Uterus (tissue), 4 donors: ENCODE data around the gene KIF1B. TPM values are rescaled to one million over a fixed set of nuclear protein-coding genes. Genes with fewer than 3 reads are reported as not detected.

ENCODE experiments used
- DNase-seq, 2 donors: peaks; one replicate each; pipeline ENCODE4 v3.0.0-alpha.2; 2019 to 2020
- H3K27ac ChIP-seq, 2 donors: fragments of 200-600 bp; sonication (generic); 1 replicate in 1 of 2; 2 replicates in 1 of 2; pipeline ENCODE4 v1.5.1; 2016 to 2018
- H3K27me3 ChIP-seq, 2 donors: fragments of 200-600 bp; sonication (generic); one replicate each; pipeline ENCODE4 v1.5.1; 2018 to 2019; ENCODE audit warnings: control low read depth in 1 of 2
- H3K36me3 ChIP-seq, 2 donors: fragments of 200-600 bp; sonication (generic); one replicate each; pipeline ENCODE4 v1.5.1; 2019; ENCODE audit warnings: control low read depth in 1 of 2
- H3K4me1 ChIP-seq, 2 donors: fragments of 200-600 bp; sonication (generic); one replicate each; pipeline ENCODE4 v1.5.1; 2018 to 2019; ENCODE audit warnings: control low read depth in 1 of 2
- H3K4me3 ChIP-seq, 2 donors: fragments of 200-600 bp; sonication (generic); 1 replicate in 1 of 2; 2 replicates in 1 of 2; pipeline ENCODE4 v1.5.1; 2018 to 2019; ENCODE audit warnings: mild to moderate bottlenecking in 1 of 2
- H3K9me3 ChIP-seq, 2 donors: fragments of 200-600 bp; sonication (generic); one replicate each; pipeline ENCODE4 v1.5.1; 2019; ENCODE audit warnings: control low read depth in 1 of 2
- CTCF ChIP-seq, 4 experiments: fragments of 200-600 bp in 2 of 4; fragments of 450-650 bp in 2 of 4; sonication (generic) in 2 of 4; IDR thresholded peaks; one replicate each; pipeline ENCODE4 v1.5.1; 2016 to 2019; ENCODE audit warnings: antibody characterized with exemption in 4 of 4, mild to moderate bottlenecking in 2 of 4, moderate library complexity in 1 of 4
- POLR2A ChIP-seq, 2 donors: fragments of 450-650 bp; IDR thresholded peaks; one replicate each; pipeline ENCODE4 v1.6.1; 2016; ENCODE audit warnings: antibody characterized with exemption in 2 of 2, mild to moderate bottlenecking in 1 of 2, moderate library complexity in 1 of 2
- intact Hi-C: fragments of 100-400 bp; cut with DNase I; formaldehyde crosslinking; loops from one replicate; pipeline ENCODE4 v1.15.1; 2023; ENCODE audit warnings: low total_unique reads
- total RNA-seq, 4 donors: library from RNA; depleted of rRNA in 3 of 4; stranded (reverse); fragments of >200 nt in 3 of 4; gene quantifications; one replicate each; pipeline versions ENCODE4 v1.1.0 to v1.2.4, GENCODE V29; 2014 to 2023
- donor health status: DM: yes; HTN: yes; CAD: no.

KIF1B gene
- total RNA-seq, 4 donors from 2014 or later: 26.4 to 89.6 (median 45.1) TPM

GRCh38 chr1:10338611-10339010 is 128.2 kb downstream of the KIF1B start:
- H3K4me3 ChIP-seq: no peak overlapping the region
- H3K36me3 ChIP-seq: no peaks in the 10 kb centered on the region
- H3K4me1 ChIP-seq: no peaks in the 10 kb centered on the region
- no peaks in the 10 kb centered on the region for H3K9me3 ChIP-seq
- H3K27ac ChIP-seq: no peak overlapping the region
- intact Hi-C loops: no loop called here
- TF ChIP-seq POLR2A (IDR thresholded peaks at IDR 0.05): no peak
- no peak for TF ChIP-seq CTCF (IDR thresholded peaks at IDR 0.05)
- no peaks in the 10 kb centered on the region for H3K27me3 ChIP-seq
- DNase-seq: no peak

- no peak for DNase-seq
- intact Hi-C loops: no loop called here
- Histone ChIP-seq H3K4me1 (no peaks in the 10 kb centered on the region), H3K36me3 (no peaks in the 10 kb centered on the region), H3K9me3 (no peaks in the 10 kb centered on the region), H3K27ac (no peak overlapping the region), H3K27me3 (no peaks in the 10 kb centered on the region), H3K4me3 (no peak overlapping the region)
- no peak for TF ChIP-seq CTCF (IDR thresholded peaks at IDR 0.05)
- TF ChIP-seq POLR2A (IDR thresholded peaks at IDR 0.05): no peak
Observed at GRCh38 chr1:10339036-10339567, 128.7 kb downstream of the KIF1B start.

GRCh38 chr1:10339815-10340214 is 129.4 kb downstream of the KIF1B start:
- H3K27me3 ChIP-seq: no peaks in the 10 kb centered on the region
- peak in 1 of 2 donors; percentile 24 for DNase-seq
- no peak overlapping the region for H3K27ac ChIP-seq
- no peaks in the 10 kb centered on the region for H3K36me3 ChIP-seq
- intact Hi-C loops: no loop called here
- H3K4me1 ChIP-seq: no peaks in the 10 kb centered on the region
- no peaks in the 10 kb centered on the region for H3K9me3 ChIP-seq
- TF ChIP-seq POLR2A (IDR thresholded peaks at IDR 0.05): no peak
- no peak for TF ChIP-seq CTCF (IDR thresholded peaks at IDR 0.05)
- H3K4me3 ChIP-seq: no peak overlapping the region

- Histone ChIP-seq H3K4me3 (no peak overlapping the region), H3K36me3 (no peaks in the 10 kb centered on the region), H3K27me3 (no peaks in the 10 kb centered on the region), H3K27ac (no peak overlapping the region), H3K4me1 (no peaks in the 10 kb centered on the region), H3K9me3 (no peaks in the 10 kb centered on the region)
- TF ChIP-seq CTCF (IDR thresholded peaks at IDR 0.05): no peak
- no peak for TF ChIP-seq POLR2A (IDR thresholded peaks at IDR 0.05)
- DNase-seq: no peak
- intact Hi-C loops: no loop called here
Observed at GRCh38 chr1:10340930-10341590, 130.7 kb downstream of the KIF1B start.

- no peak for DNase-seq
- no peak overlapping the region for H3K27ac ChIP-seq
- H3K4me3 ChIP-seq: no peak overlapping the region
- no peaks in the 10 kb centered on the region for H3K9me3 ChIP-seq
- TF ChIP-seq POLR2A (IDR thresholded peaks at IDR 0.05): no peak
- TF ChIP-seq CTCF (IDR thresholded peaks at IDR 0.05): no peak
- intact Hi-C loops: no loop called here
- H3K4me1 ChIP-seq: no peaks in the 10 kb centered on the region
- no peaks in the 10 kb centered on the region for H3K27me3 ChIP-seq
- no peaks in the 10 kb centered on the region for H3K36me3 ChIP-seq
Observed at GRCh38 chr1:10347109-10347508, 136.7 kb downstream of the KIF1B start.
